22Rv1 (cell line): Measurements from ENCODE around the gene TMEM164.

Experiments used
- ZFX ChIP-seq: fragments of 450-650 bp; IDR thresholded peaks from 2 replicates; pipeline ENCODE4 v1.6.1; 2017; ENCODE audit warnings: antibody characterized with exemption, borderline replicate concordance
- TF ChIP-seq, protein P1 (sequence below): fragments of 450-650 bp; IDR thresholded peaks from 2 replicates; pipeline ENCODE4 v1.5.1; 2017; ENCODE audit warnings: mild to moderate bottlenecking

- TF ChIP-seq, protein P1, sequence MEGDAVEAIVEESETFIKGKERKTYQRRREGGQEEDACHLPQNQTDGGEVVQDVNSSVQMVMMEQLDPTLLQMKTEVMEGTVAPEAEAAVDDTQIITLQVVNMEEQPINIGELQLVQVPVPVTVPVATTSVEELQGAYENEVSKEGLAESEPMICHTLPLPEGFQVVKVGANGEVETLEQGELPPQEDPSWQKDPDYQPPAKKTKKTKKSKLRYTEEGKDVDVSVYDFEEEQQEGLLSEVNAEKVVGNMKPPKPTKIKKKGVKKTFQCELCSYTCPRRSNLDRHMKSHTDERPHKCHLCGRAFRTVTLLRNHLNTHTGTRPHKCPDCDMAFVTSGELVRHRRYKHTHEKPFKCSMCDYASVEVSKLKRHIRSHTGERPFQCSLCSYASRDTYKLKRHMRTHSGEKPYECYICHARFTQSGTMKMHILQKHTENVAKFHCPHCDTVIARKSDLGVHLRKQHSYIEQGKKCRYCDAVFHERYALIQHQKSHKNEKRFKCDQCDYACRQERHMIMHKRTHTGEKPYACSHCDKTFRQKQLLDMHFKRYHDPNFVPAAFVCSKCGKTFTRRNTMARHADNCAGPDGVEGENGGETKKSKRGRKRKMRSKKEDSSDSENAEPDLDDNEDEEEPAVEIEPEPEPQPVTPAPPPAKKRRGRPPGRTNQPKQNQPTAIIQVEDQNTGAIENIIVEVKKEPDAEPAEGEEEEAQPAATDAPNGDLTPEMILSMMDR: no peak
- no peak for TF ChIP-seq ZFX
Observed at GRCh38 chrX:110175146-110175545, 172.2 kb downstream of the TMEM164 start.
